Prostate gland (tissue), 2 donors: Measurements from ENCODE around the gene ETFDH.

Experiments
- POLR2A ChIP-seq: fragments of 450-650 bp; IDR thresholded peaks from one replicate; pipeline ENCODE4 v1.6.1; 2016; ENCODE audit warnings: antibody characterized with exemption, mild to moderate bottlenecking
- POLR2AphosphoS5 ChIP-seq: sonication (generic); formaldehyde crosslinking; IDR thresholded peaks from one replicate; pipeline ENCODE4 v1.6.1; 2017; ENCODE audit warnings: antibody characterized with exemption
- TF ChIP-seq, protein P1 (sequence below), 4 experiments: fragments of 200-600 bp in 2 of 4; fragments of 450-650 bp in 2 of 4; sonication (generic) in 2 of 4; IDR thresholded peaks; 1 replicate in 3 of 4; 2 replicates in 1 of 4; pipeline ENCODE4 v1.5.1; 2016 to 2019; ENCODE audit warnings: antibody characterized with exemption in 4 of 4, mild to moderate bottlenecking in 2 of 4, moderate library complexity in 2 of 4

DNA sequence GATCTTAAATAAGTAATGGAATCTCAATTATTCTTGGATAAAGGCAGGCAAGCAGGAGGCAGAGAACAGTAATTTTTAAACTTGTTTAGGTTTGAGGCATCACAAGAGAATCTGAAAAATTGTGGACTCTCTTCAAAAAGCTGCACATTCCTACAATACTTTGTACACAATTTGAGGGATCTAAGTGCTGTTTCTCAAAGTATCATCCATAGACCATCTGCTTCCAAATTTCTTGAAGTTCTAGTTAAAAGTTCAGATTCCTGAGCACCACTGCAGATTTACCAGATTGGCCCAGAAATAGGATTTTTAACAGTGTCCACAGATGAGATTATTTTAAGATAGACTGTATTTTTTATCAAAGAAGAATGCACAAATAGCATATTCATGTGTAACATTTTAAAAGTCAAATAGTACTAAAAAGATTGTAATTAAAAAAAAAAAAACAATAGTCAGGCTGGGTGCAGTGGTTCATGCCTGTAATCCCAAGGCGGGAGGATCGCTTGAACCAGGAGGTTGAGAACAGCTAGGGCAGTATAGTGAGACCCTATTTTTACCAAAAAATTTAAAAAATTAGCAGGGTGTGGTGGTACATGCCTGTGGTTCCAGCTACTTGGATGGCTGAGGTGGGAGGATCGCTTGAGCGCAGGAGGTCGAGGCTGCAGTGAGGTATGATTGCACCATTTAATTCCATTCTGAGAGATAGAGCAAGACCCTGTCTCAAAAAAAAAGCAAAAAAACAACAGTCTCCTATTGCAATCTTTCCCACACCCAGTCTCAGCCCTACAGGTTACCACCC lies 82.5 kb downstream of the ETFDH start:
- TF ChIP-seq POLR2AphosphoS5 (no peak), POLR2A (no peak)
- TF ChIP-seq, protein P1, sequence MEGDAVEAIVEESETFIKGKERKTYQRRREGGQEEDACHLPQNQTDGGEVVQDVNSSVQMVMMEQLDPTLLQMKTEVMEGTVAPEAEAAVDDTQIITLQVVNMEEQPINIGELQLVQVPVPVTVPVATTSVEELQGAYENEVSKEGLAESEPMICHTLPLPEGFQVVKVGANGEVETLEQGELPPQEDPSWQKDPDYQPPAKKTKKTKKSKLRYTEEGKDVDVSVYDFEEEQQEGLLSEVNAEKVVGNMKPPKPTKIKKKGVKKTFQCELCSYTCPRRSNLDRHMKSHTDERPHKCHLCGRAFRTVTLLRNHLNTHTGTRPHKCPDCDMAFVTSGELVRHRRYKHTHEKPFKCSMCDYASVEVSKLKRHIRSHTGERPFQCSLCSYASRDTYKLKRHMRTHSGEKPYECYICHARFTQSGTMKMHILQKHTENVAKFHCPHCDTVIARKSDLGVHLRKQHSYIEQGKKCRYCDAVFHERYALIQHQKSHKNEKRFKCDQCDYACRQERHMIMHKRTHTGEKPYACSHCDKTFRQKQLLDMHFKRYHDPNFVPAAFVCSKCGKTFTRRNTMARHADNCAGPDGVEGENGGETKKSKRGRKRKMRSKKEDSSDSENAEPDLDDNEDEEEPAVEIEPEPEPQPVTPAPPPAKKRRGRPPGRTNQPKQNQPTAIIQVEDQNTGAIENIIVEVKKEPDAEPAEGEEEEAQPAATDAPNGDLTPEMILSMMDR (IDR thresholded peaks at IDR 0.05) = no peak
